Ovary (tissue), 9 donors: Measurements from ENCODE around the gene GPR107. TPM values are rescaled to one million over a fixed set of nuclear protein-coding genes. Genes with fewer than 3 reads are reported as not detected.

Experiments
- DNase-seq, 5 donors: peaks; one replicate each; pipeline ENCODE4 v3.0.0-alpha.2; 2019 to 2020
- H3K27ac ChIP-seq, 2 donors: fragments of 200-600 bp; one replicate each; pipeline versions ENCODE4 v1.5.1 to v1.8.0; 2019 to 2022
- H3K27me3 ChIP-seq: fragments of 200-600 bp; one replicate; pipeline ENCODE4 v1.8.0; 2022
- H3K36me3 ChIP-seq: fragments of 200-600 bp; sonication (generic); one replicate; pipeline ENCODE4 v1.5.1; 2019
- H3K4me1 ChIP-seq: one replicate; pipeline ENCODE4 v1.8.1; 2013; ENCODE audit warnings: mild to moderate bottlenecking, moderate library complexity; ENCODE audit not compliant: insufficient read depth
- H3K4me3 ChIP-seq: fragments of 200-600 bp; sonication (generic); one replicate; pipeline ENCODE4 v1.5.1; 2017
- H3K9me3 ChIP-seq, 2 donors: fragments of 200-600 bp in 1 of 2; sonication (generic) in 1 of 2; one replicate each; pipeline versions ENCODE4 v1.5.1 to v1.8.1; 2013 to 2019; ENCODE audit warnings: mild to moderate bottlenecking in 1 of 2, moderate library complexity in 1 of 2
- CTCF ChIP-seq, 3 donors: fragments of 450-650 bp in 2 of 3; fragments of 200-600 bp in 1 of 3; IDR thresholded peaks; one replicate each; pipeline versions ENCODE4 v1.5.1 to v1.8.0; 2016 to 2022; ENCODE audit warnings: antibody characterized with exemption in 3 of 3, mild to moderate bottlenecking in 1 of 3
- EP300 ChIP-seq: sonication (generic); formaldehyde crosslinking; IDR thresholded peaks from one replicate; pipeline ENCODE4 v1.6.1; 2017; ENCODE audit warnings: antibody characterized with exemption
- POLR2A ChIP-seq: fragments of 450-650 bp; IDR thresholded peaks from one replicate; pipeline ENCODE4 v1.6.1; 2017; ENCODE audit warnings: antibody characterized with exemption, mild to moderate bottlenecking, moderate library complexity
- WGBS, 3 donors: extraction: QIAGEN DNeasy Blood & Tissue Kit in 1 of 3; methylation state at CpG; one replicate each; pipeline versions ENCODE4 v1.1.5 to v1.1.7; 2013 to 2017; 5-methylcytosine and 5-hydroxymethylcytosine counted together
- intact Hi-C, 4 donors: fragments of 100-400 bp; cut with DNase I; formaldehyde crosslinking; loops; one replicate each; pipeline versions ENCODE4 v1.11.0 to v1.15.1; 2022 to 2023
- polyA plus RNA-seq, 2 donors: library from polyadenylated mRNA; stranded (reverse); fragments of 200-250 nt in 1 of 2; fragments of 350-450 nt in 1 of 2; fragmentation: Illumina TruSeq in 1 of 2; extraction: RNeasy Lipid Tissue Mini Kit (QIAGEN cat#74804) in 1 of 2; gene quantifications; one replicate each; pipeline ENCODE4 v1.2.3, GENCODE V29; 2013 to 2014
- total RNA-seq, 7 donors: library from RNA; depleted of rRNA in 2 of 7; stranded (reverse); fragments of >200 nt in 2 of 7; fragmentation: NEBNext Ultra II Directional in 3 of 7; extraction: Animal tissue kit (Norgen Biotek cat#: 25700) in 3 of 7; gene quantifications; one replicate each; pipeline versions ENCODE4 v1.1.0 to v1.2.4, GENCODE V29; 2016 to 2023
- donor health status: DM: no; HTN: no; CAD: no; lungs with moderate emphysema.
- donor health status: DM: no; HTN: no; CAD: no.
- donor health status: Bipolar disorder and iron deficiency.
- donor health status: DM: yes; HTN: yes; CAD: no.
- donor health status: DM: no; HTN: no; CAD: no.
- donor health status: DM: yes; HTN: yes; CAD: no.

GPR107 gene
- total and polyA plus RNA-seq, 9 donors = 11.6 to 44.0 (median 28.3) TPM

GRCh38 chr9:130154816-130155215, 101.1 kb downstream of the GPR107 start:
- WGBS, 3 donors = 86 to 94% (median 94%) methylated on average over 3 of the region's 3 CpGs

GRCh38 chr9:130155647-130156046, 101.9 kb downstream of the GPR107 start:
- H3K27me3 ChIP-seq = no peaks in the 10 kb centered on the region
- no peaks in the 10 kb centered on the region for H3K4me1 ChIP-seq
- H3K36me3 ChIP-seq = no peaks in the 10 kb centered on the region
- intact Hi-C loops = no loop called here
- no peak for DNase-seq
- WGBS, 3 donors = 91 to 96% (median 94%) methylated on average over 12 of the region's 12 CpGs
- TF ChIP-seq POLR2A (no peak), CTCF (IDR thresholded peaks at IDR 0.05) (no peak), EP300 (no peak)
- no peak overlapping the region for H3K4me3 ChIP-seq
- H3K27ac ChIP-seq = no peak overlapping the region
- H3K9me3 ChIP-seq = no peaks in the 10 kb centered on the region

More at GRCh38 chr9:130154816-130155215, 101.1 kb downstream of the GPR107 start:
- Histone ChIP-seq H3K27ac (no peak overlapping the region), H3K9me3 (no peaks in the 10 kb centered on the region), H3K27me3 (no peaks in the 10 kb centered on the region), H3K4me1 (no peaks in the 10 kb centered on the region), H3K4me3 (no peak overlapping the region), H3K36me3 (no peaks in the 10 kb centered on the region)
- no peak for DNase-seq
- intact Hi-C loops = no loop called here
- TF ChIP-seq CTCF (IDR thresholded peaks at IDR 0.05) (no peak), EP300 (no peak), POLR2A (no peak)

- Histone ChIP-seq H3K36me3 (no peaks in the 10 kb centered on the region), H3K4me1 (no peaks in the 10 kb centered on the region), H3K4me3 (no peak overlapping the region), H3K27me3 (no peaks in the 10 kb centered on the region), H3K27ac (no peak overlapping the region), H3K9me3 (no peaks in the 10 kb centered on the region)
- intact Hi-C loops = no loop called here
- no peak for DNase-seq
- no peak for TF ChIP-seq CTCF (IDR thresholded peaks at IDR 0.05)
- no peak for TF ChIP-seq EP300
- TF ChIP-seq POLR2A = no peak
- WGBS, 3 donors = 49 to 52% (median 51%) methylated on average over 6 of the region's 6 CpGs
These were observed 103.0 kb downstream of the GPR107 start for GRCh38 chr9:130156672-130157071.

GRCh38 chr9:130157079-130157478, 103.4 kb downstream of the GPR107 start:
- TF ChIP-seq EP300 (no peak), CTCF (IDR thresholded peaks at IDR 0.05) (no peak), POLR2A (no peak)

GRCh38 chr9:130158001-130158400, 104.3 kb downstream of the GPR107 start:
- H3K9me3 ChIP-seq = no peaks in the 10 kb centered on the region
- H3K4me3 ChIP-seq = no peak overlapping the region
- TF ChIP-seq EP300 = no peak
- TF ChIP-seq POLR2A = no peak
- H3K27ac ChIP-seq = no peak overlapping the region
- H3K36me3 ChIP-seq = no peaks in the 10 kb centered on the region
- H3K4me1 ChIP-seq = no peaks in the 10 kb centered on the region
- 88 to 92% (median 89%) methylated on average over 8 of the region's 8 CpGs for WGBS, 3 donors
- intact Hi-C loops = no loop called here
- H3K27me3 ChIP-seq = no peaks in the 10 kb centered on the region
- DNase-seq = no peak

More at GRCh38 chr9:130157079-130157478, 103.4 kb downstream of the GPR107 start:
- Histone ChIP-seq H3K36me3 (no peaks in the 10 kb centered on the region), H3K9me3 (no peaks in the 10 kb centered on the region), H3K4me1 (no peaks in the 10 kb centered on the region), H3K27me3 (no peaks in the 10 kb centered on the region), H3K27ac (no peak overlapping the region), H3K4me3 (no peak overlapping the region)
- DNase-seq = no peak
- intact Hi-C loops = no loop called here
- 67 to 81% (median 70%) methylated on average over 7 of the region's 7 CpGs for WGBS, 3 donors
